Panc1 (cell line): ENCODE data around the gene SKIC8. TPM values are rescaled to one million over a fixed set of nuclear protein-coding genes. Genes with fewer than 3 reads are reported as not detected.

ENCODE experiments used
- ATAC-seq: fragments of 200-7000 bp; cut with Tn5 transposase; 2 replicates; pipeline ENCODE4 v1.9.1; 2020; ENCODE audit warnings: mild to moderate bottlenecking, moderate library complexity
- BruUV-seq: library from RNA; stranded (reverse); fragments of 400-500 nt; replicated peaks from 2 replicates; lab custom pipeline; 2021; lab: Mats Ljungman, UMichigan
- CTCF ChIA-PET: fragments of 300-600 bp; sonication (Branson Sonifier 250); formaldehyde crosslinking; loops from one replicate; lab custom pipeline; 2022; ENCODE audit warnings: antibody characterized with exemption; lab: Charles Lee
- POLR2A ChIA-PET: fragments of 300-600 bp; sonication (Branson Sonifier 250); formaldehyde crosslinking; loops from one replicate; lab custom pipeline; 2022; ENCODE audit warnings: antibody characterized with exemption; lab: Charles Lee
- DNase-seq: peaks from one replicate; pipeline ENCODE4 v3.0.0-alpha.2; 2010; ENCODE audit warnings: low read depth, low spot score
- H3K27ac ChIP-seq: 2 replicates; pipeline ENCODE4 v1.5.1; 2011; ENCODE audit warnings: mild to moderate bottlenecking, low read length, inconsistent platforms
- H3K27me3 ChIP-seq: fragments of 200-500 bp; sonication (Bioruptor generic); 2 replicates; pipeline ENCODE4 v1.6.0; 2014; ENCODE audit warnings: low read length, inconsistent platforms; ENCODE audit not compliant: control insufficient read depth, insufficient read depth
- H3K36me3 ChIP-seq: fragments of 200-500 bp; sonication (Bioruptor generic); 2 replicates; pipeline ENCODE4 v1.5.1; 2014; ENCODE audit warnings: inconsistent platforms, mild to moderate bottlenecking, low read length, moderate library complexity; ENCODE audit not compliant: control insufficient read depth, insufficient read depth
- H3K4me1 ChIP-seq: 2 replicates; pipeline ENCODE4 v1.5.1; 2011; ENCODE audit warnings: inconsistent platforms, mild to moderate bottlenecking, low read length, moderate library complexity; ENCODE audit not compliant: control insufficient read depth, insufficient read depth
- H3K4me3 ChIP-seq, 2 experiments: 2 replicates each; pipeline ENCODE4 v1.5.1; 2011 to 2012; ENCODE audit warnings: low read depth in 2 of 2, low read length in 2 of 2, mild to moderate bottlenecking in 2 of 2, inconsistent platforms in 1 of 2, moderate library complexity in 1 of 2
- H3K9me3 ChIP-seq: fragments of 200-500 bp; sonication (Bioruptor generic); 2 replicates; pipeline ENCODE4 v1.5.1; 2014; ENCODE audit warnings: low read depth, mild to moderate bottlenecking, inconsistent platforms, low read length, moderate library complexity; ENCODE audit not compliant: control insufficient read depth, insufficient read depth
- CTCF ChIP-seq: fragments of 450-650 bp; IDR thresholded peaks from 2 replicates; pipeline ENCODE4 v1.5.1; 2017; ENCODE audit warnings: mild to moderate bottlenecking
- POLR2AphosphoS5 ChIP-seq: IDR thresholded peaks from 2 replicates; pipeline ENCODE4 v1.6.1; 2012; ENCODE audit warnings: mild to moderate bottlenecking, low read depth, low read length, moderate library complexity
- REST ChIP-seq, 2 experiments: IDR thresholded peaks; 2 replicates each; pipeline ENCODE4 v1.6.1; 2011 to 2012; ENCODE audit warnings: low read depth in 2 of 2, control low read depth in 1 of 2, low read length in 1 of 2, mild to moderate bottlenecking in 1 of 2, moderate library complexity in 1 of 2; ENCODE audit not compliant: insufficient read depth in 1 of 2
- SIN3A ChIP-seq: IDR thresholded peaks from 2 replicates; pipeline ENCODE4 v1.6.1; 2012; ENCODE audit warnings: low read depth, mild to moderate bottlenecking, low read length, moderate library complexity, borderline replicate concordance; ENCODE audit not compliant: insufficient read depth
- TCF7L2 ChIP-seq: IDR thresholded peaks from 2 replicates; pipeline ENCODE4 v1.6.1; 2011; ENCODE audit warnings: mild to moderate bottlenecking, low read depth, low read length, inconsistent platforms
- in situ Hi-C: cut with HindIII; loops from 2 replicates; pipeline ENCODE4 v1.10.0; 2016; ENCODE audit warnings: low sequenced_read_pairs, low pct_unique_long_range_greater_than_20kb
- intact Hi-C: fragments of 100-400 bp; cut with micrococcal nuclease; formaldehyde crosslinking; loops from one replicate; pipeline ENCODE4 v1.10.0; 2022; ENCODE audit not compliant: unreplicated experiment
- total RNA-seq: library from RNA; stranded (reverse); gene quantifications from one replicate; pipeline ENCODE4 v1.2.1, GENCODE V29; 2021; ENCODE audit not compliant: unreplicated experiment

Gene SKIC8
- total RNA-seq, 1 experiment from 2014 or later: 66.3 TPM

DNA sequence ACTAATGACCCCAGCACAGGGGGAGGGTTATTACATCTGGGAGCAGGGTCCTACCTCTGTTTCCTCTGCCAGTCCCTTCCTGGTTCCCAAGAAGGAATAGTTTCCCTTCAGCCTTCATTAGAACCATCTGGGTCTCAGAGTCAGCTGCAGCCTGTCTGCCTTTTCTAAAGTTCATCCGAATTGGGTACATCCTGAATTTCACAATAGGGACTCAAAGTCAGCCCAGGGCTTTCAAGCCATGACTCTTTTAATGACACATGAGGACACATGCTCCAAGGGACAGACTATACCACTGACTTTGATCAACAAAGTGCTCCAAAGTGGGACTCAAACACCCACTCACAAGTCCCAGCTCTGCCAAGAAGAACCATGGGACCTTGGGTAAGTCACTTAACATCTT is 28.1 kb upstream of the SKIC8 start:
- CTCF ChIA-PET: interaction anchor here (0.6 to 1.1 kb wide), 2 partner anchors 95 to 457 kb away, joined by 3 read pairs; no protein-coding TSS in a partner anchor
- peaks cover 1% of the 10 kb centered on the region for H3K4me1 ChIP-seq
- H3K36me3 ChIP-seq: no peaks in the 10 kb centered on the region
- no peaks in the 10 kb centered on the region for H3K27me3 ChIP-seq
- in situ Hi-C loops: no loop called here
- TF ChIP-seq POLR2AphosphoS5 (no peak), REST (IDR thresholded peaks at IDR 0.05; ENCODE audit: insufficient read depth in 1 of 2, low read depth in 2 of 2, low read length in 1 of 2) (no peak)
- intact Hi-C loops: no loop called here
- ATAC-seq: no peak
- POLR2A ChIA-PET: no interaction called here
- H3K27ac ChIP-seq: no peak overlapping the region
- DNase-seq: no peak
- H3K4me3 ChIP-seq: no peak overlapping the region
- BruUV-seq: no TSS peak
- H3K9me3 ChIP-seq: no peaks in the 10 kb centered on the region

DNA sequence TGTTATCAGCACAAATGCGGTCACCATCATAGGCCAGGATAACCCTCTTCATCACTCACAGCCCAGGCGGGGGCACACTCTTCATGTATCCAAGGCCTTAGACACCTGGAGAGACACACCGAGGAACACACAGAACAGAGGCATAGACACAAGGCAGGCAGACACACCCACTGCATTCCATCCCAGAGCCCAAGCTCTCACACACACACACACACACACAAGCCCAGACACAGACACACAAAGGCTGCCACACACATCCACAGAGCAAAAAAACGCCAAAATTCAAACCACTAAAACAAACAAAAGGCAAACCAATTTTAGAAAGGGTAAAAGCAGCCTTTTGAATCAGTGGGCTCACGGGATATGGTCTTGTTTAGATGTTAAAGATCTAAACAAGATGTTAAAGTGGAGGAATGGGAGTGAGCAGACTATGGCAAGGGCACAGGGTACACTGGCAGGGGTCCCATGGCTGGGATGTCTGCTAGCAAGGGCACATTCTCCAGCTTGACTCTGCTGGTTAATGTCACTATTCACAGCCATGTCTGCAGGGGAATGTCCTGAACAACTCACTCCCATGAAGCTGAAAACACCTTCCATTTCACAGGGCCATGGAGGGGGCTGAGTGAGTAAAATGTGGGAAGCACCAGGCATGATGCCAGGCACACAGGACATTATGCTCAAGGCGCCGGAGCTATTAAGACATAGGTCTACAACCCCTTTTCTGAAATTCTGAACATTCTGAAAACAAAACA is 25.9 kb upstream of the SKIC8 start:
- ChIA-PET POLR2A (no interaction called here), CTCF (no interaction called here)
- ATAC-seq: no peak
- H3K4me1 ChIP-seq: peaks cover 7% of the 10 kb centered on the region
- no peak for TF ChIP-seq TCF7L2
- no peak for TF ChIP-seq REST (IDR thresholded peaks at IDR 0.05; ENCODE audit: insufficient read depth in 1 of 2, low read depth in 2 of 2, low read length in 1 of 2)
- no peak for TF ChIP-seq POLR2AphosphoS5
- no peak for TF ChIP-seq CTCF
- TF ChIP-seq SIN3A: no peak
- in situ Hi-C loops (no loop called here), intact Hi-C loops (no loop called here)
- H3K9me3 ChIP-seq: no peaks in the 10 kb centered on the region
- no peak overlapping the region for H3K4me3 ChIP-seq
- H3K27me3 ChIP-seq: no peaks in the 10 kb centered on the region
- DNase-seq: no peak
- H3K36me3 ChIP-seq: no peaks in the 10 kb centered on the region
- no TSS peak for BruUV-seq
- no peak overlapping the region for H3K27ac ChIP-seq
